Endothelial cell of umbilical vein (primary cell): ENCODE data around the gene FRMD6. TPM values are rescaled to one million over a fixed set of nuclear protein-coding genes. Genes with fewer than 3 reads are reported as not detected.

Source experiments
- BruUV-seq: library from RNA; stranded (reverse); fragments of 400-500 nt; replicated peaks from 2 replicates; lab custom pipeline; 2021; lab: Mats Ljungman, UMichigan
- CTCF ChIA-PET: fragments of 300-600, 350-600 bp; sonication (Branson Sonifier 250); formaldehyde crosslinking; loops from one replicate; lab custom pipeline; 2021; ENCODE audit warnings: antibody characterized with exemption, inconsistent platforms; lab: Charles Lee
- POLR2A ChIA-PET: fragments of 300-600, 350-600 bp; sonication (Branson Sonifier 250); formaldehyde crosslinking; loops from one replicate; lab custom pipeline; 2021; ENCODE audit warnings: antibody characterized with exemption, inconsistent platforms; lab: Charles Lee
- DNase-seq: peaks from one replicate; pipeline ENCODE4 v3.0.0-alpha.2; 2011; ENCODE audit warnings: low read depth, low spot score
- FAIRE-seq: peaks from 2 replicates; lab custom pipeline; 2011; peaks lifted over from hg19 to GRCh38; lab: Jason Lieb, UNC
- H2AFZ ChIP-seq: 2 replicates; pipeline ENCODE4 v1.6.0; 2012; ENCODE audit warnings: low read depth, low read length, control low read depth, inconsistent platforms
- H3K27ac ChIP-seq: 2 replicates; pipeline ENCODE4 v1.5.1; 2011; ENCODE audit warnings: low read depth, mild to moderate bottlenecking, control low read depth, low read length, moderate library complexity; ENCODE audit not compliant: insufficient read depth
- H3K27me3 ChIP-seq, 2 experiments: 2 replicates each; pipeline versions ENCODE4 v1.6.0 to v1.6.1; 2011; ENCODE audit warnings: low read length in 2 of 2, mixed read lengths in 1 of 2; ENCODE audit not compliant: control insufficient read depth in 2 of 2, insufficient read depth in 2 of 2
- H3K36me3 ChIP-seq, 2 experiments: 2 replicates in 1 of 2; 3 replicates in 1 of 2; pipeline ENCODE4 v1.5.1; 2011; ENCODE audit warnings: low read length in 2 of 2, mild to moderate bottlenecking in 1 of 2, moderate library complexity in 1 of 2; ENCODE audit not compliant: control insufficient read depth in 2 of 2, insufficient read depth in 2 of 2; ENCODE audit errors: extremely low read depth in 1 of 2
- H3K4me1 ChIP-seq: 3 replicates; pipeline ENCODE4 v1.5.1; 2011; ENCODE audit warnings: mild to moderate bottlenecking, low read length; ENCODE audit not compliant: control insufficient read depth, insufficient read depth; ENCODE audit errors: extremely low read depth
- H3K4me2 ChIP-seq: 2 replicates; pipeline ENCODE4 v1.6.1; 2011; ENCODE audit warnings: low read length, control low read depth, mixed read lengths; ENCODE audit not compliant: insufficient read depth
- H3K4me3 ChIP-seq, 3 experiments: fragments of 200-600 bp in 1 of 3; sonication (generic), shearing (Covaris generic) in 1 of 3; replicated peaks in 1 of 3; 2 replicates each; pipeline ENCODE4 v1.5.1; 2011 to 2016; ENCODE audit warnings: control low read depth in 3 of 3, low read length in 3 of 3, mild to moderate bottlenecking in 2 of 3, inconsistent platforms in 1 of 3, low read depth in 1 of 3, moderate library complexity in 1 of 3; ENCODE audit not compliant: insufficient read depth in 1 of 3
- H3K79me2 ChIP-seq: 2 replicates; pipeline ENCODE4 v1.6.0; 2012; ENCODE audit warnings: low read length, inconsistent platforms; ENCODE audit not compliant: control insufficient read depth, insufficient read depth
- H3K9ac ChIP-seq: replicated peaks from 2 replicates; pipeline ENCODE3; 2011; ENCODE audit warnings: low read length, control low read depth; ENCODE audit not compliant: insufficient read depth; ENCODE audit errors: extremely low read depth
- H3K9me1 ChIP-seq: replicated peaks from 3 replicates; pipeline ENCODE4 v1.6.0; 2011; ENCODE audit warnings: mild to moderate bottlenecking, low read length; ENCODE audit not compliant: control insufficient read depth, insufficient read depth; ENCODE audit errors: extremely low read depth
- H3K9me3 ChIP-seq: replicated peaks from 2 replicates; pipeline ENCODE4 v1.5.1; 2012; ENCODE audit warnings: low read length, inconsistent platforms; ENCODE audit not compliant: control insufficient read depth, insufficient read depth
- H4K20me1 ChIP-seq: replicated peaks from 2 replicates; pipeline ENCODE3; 2011; ENCODE audit warnings: mild to moderate bottlenecking, low read length; ENCODE audit not compliant: control insufficient read depth, insufficient read depth; ENCODE audit errors: extremely low read depth
- FOS ChIP-seq: IDR thresholded peaks from 2 replicates; pipeline ENCODE4 v1.6.1; 2011; ENCODE audit warnings: mild to moderate bottlenecking, low read length, moderate library complexity, borderline replicate concordance; ENCODE audit not compliant: insufficient read depth
- GATA2 ChIP-seq: IDR thresholded peaks from 2 replicates; pipeline ENCODE4 v1.7.0; 2011; ENCODE audit warnings: low read depth, mild to moderate bottlenecking, moderate library complexity, mixed read lengths, low read length; ENCODE audit not compliant: insufficient read length, insufficient read depth
- JUN ChIP-seq: IDR thresholded peaks from 2 replicates; pipeline ENCODE4 v1.6.1; 2011; ENCODE audit warnings: borderline replicate concordance, low read depth; ENCODE audit not compliant: insufficient read length, insufficient read depth
- POLR2A ChIP-seq: IDR thresholded peaks from 2 replicates; pipeline ENCODE4 v1.6.1; 2012; ENCODE audit warnings: low read depth, mild to moderate bottlenecking, control low read depth, low read length
- dilution Hi-C: fragments of 300-500 bp; cut with MboI; formaldehyde crosslinking; loops from one replicate; pipeline ENCODE4 v1.15.0; 2019; ENCODE audit warnings: low sequenced_read_pairs; ENCODE audit not compliant: extremely low pct_ligation_motif_present
- intact Hi-C: fragments of 100-400 bp; cut with micrococcal nuclease; formaldehyde crosslinking; loops from one replicate; pipeline ENCODE4 v1.10.0; 2022
- polyA plus RNA-seq, 4 experiments: library from polyadenylated mRNA; depleted of rRNA in 3 of 4; stranded (reverse) in 3 of 4; unstranded in 1 of 4; fragments of >200 nt; gene quantifications; 2 replicates each; pipeline versions ENCODE4 v1.2.1 to v1.2.3, GENCODE V29; 2011 to 2012; ENCODE audit warnings: missing spikeins in 1 of 4
- total RNA-seq: library from RNA; stranded (reverse); gene quantifications from 2 replicates; pipeline ENCODE4 v1.2.3, GENCODE V29; 2021
- TF ChIP-seq, protein P1 (sequence below), 2 donors: IDR thresholded peaks; 1 replicate in 1 of 2; 2 replicates in 1 of 2; pipeline ENCODE4 v1.5.1; 2011; ENCODE audit warnings: low read length in 2 of 2, mild to moderate bottlenecking in 2 of 2, moderate library complexity in 2 of 2, control low read depth in 1 of 2, inconsistent platforms in 1 of 2, low read depth in 1 of 2; ENCODE audit not compliant: insufficient read depth in 1 of 2; ENCODE audit errors: extremely low read depth in 1 of 2
- TF ChIP-seq, protein P2 (sequence below): IDR thresholded peaks from 2 replicates; pipeline ENCODE4 v1.6.1; 2011; ENCODE audit not compliant: insufficient read depth, insufficient read length

FRMD6 gene
- total and polyA plus RNA-seq, 2 donors (not counting 3 experiments of a cell fraction or from before 2014, with no cell fraction given), result 69.0 to 97.1 TPM

DNA sequence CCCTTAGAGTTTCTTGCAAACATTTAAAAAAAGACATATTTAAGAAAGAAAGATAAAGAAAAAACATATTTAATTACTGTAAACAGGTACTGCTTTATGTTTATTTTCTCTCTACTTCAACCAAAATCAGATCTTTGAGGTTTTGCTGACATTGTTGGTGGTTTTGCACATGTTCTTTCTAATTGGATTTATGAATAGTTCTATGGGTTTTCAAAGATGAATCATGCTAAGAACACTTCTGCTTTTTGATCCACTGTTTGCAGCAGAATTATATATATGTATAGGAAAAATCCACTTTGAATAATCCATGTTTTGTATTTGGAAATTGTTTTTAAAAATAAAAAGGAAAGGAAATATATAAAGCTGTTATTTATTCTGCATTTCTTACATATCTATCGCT is 78.4 kb downstream of the FRMD6 start:
- DNase-seq, result no peak
- Histone ChIP-seq H3K4me3 (no peak overlapping the region), H3K4me2 (no peak overlapping the region), H3K4me1 (peaks cover 15% of the 10 kb centered on the region), H3K27me3 (no peaks in the 10 kb centered on the region), H3K36me3 (peaks cover 14 to 26% of the 10 kb centered on the region in 2 experiments), H2AFZ (no peak overlapping the region), H4K20me1 (peaks cover 8% of the 10 kb centered on the region), H3K27ac (no peak overlapping the region), H3K79me2 (no peaks in the 10 kb centered on the region), H3K9me1 (no peaks in the 10 kb centered on the region), H3K9me3 (no peaks in the 10 kb centered on the region), H3K9ac (no peak overlapping the region)
- no peak for FAIRE-seq
- intact Hi-C loops, result no loop called here
- ChIA-PET CTCF (interaction anchor here (1.4 to 3.0 kb wide), 3 partner anchors 9 to 447 kb away, joined by 5 to 8 read pairs (median 6); no protein-coding TSS in a partner anchor), POLR2A (no interaction called here)
- TF ChIP-seq JUN, result no peak
- dilution Hi-C loops, result no loop called here
- no TSS peak for BruUV-seq

DNA sequence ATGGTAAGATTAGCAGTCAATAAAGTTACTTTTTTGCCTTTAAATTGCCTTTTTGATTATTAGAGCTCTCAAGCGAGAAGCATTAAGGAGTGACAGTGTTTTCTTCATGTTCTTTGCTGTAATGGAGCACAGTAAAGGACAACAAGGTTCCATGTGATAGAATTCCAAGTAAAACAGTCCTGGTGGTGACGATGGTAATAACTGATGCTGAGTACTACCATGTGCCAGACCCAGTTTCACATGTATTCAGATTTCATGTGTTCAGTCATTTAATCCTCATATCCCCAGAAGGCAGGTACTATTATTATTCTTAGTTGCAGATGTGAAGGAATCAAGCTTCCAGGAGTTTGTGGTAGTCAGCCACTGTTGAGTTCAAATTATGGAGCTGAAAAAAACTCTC is 79.0 kb downstream of the FRMD6 start:
- POLR2A ChIA-PET, result no interaction called here
- BruUV-seq, result no TSS peak
- H3K27ac ChIP-seq, result no peak overlapping the region
- no peaks in the 10 kb centered on the region for H3K9me1 ChIP-seq
- peaks cover 0 to under 1% of the 10 kb centered on the region in 2 experiments for H3K27me3 ChIP-seq
- intact Hi-C loops (no loop called here), dilution Hi-C loops (no loop called here)
- H3K4me3 ChIP-seq, result no peak overlapping the region
- H3K4me1 ChIP-seq, result peaks cover 9% of the 10 kb centered on the region
- CTCF ChIA-PET, result interaction anchor here (1.4 to 3.0 kb wide), 3 partner anchors 9 to 447 kb away, joined by 5 to 8 read pairs (median 6); no protein-coding TSS in a partner anchor
- H3K4me2 ChIP-seq, result no peak overlapping the region
- TF ChIP-seq GATA2 (no peak), FOS (no peak), POLR2A (no peak)
- TF ChIP-seq, protein P1, sequence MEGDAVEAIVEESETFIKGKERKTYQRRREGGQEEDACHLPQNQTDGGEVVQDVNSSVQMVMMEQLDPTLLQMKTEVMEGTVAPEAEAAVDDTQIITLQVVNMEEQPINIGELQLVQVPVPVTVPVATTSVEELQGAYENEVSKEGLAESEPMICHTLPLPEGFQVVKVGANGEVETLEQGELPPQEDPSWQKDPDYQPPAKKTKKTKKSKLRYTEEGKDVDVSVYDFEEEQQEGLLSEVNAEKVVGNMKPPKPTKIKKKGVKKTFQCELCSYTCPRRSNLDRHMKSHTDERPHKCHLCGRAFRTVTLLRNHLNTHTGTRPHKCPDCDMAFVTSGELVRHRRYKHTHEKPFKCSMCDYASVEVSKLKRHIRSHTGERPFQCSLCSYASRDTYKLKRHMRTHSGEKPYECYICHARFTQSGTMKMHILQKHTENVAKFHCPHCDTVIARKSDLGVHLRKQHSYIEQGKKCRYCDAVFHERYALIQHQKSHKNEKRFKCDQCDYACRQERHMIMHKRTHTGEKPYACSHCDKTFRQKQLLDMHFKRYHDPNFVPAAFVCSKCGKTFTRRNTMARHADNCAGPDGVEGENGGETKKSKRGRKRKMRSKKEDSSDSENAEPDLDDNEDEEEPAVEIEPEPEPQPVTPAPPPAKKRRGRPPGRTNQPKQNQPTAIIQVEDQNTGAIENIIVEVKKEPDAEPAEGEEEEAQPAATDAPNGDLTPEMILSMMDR (IDR thresholded peaks at IDR 0.05; ENCODE audit: extremely low read depth in 1 of 2, insufficient read depth in 1 of 2, low read depth in 1 of 2, low read length in 2 of 2), result no peak
- TF ChIP-seq, protein P2, sequence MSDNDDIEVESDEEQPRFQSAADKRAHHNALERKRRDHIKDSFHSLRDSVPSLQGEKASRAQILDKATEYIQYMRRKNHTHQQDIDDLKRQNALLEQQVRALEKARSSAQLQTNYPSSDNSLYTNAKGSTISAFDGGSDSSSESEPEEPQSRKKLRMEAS, result no peak
- H3K9me3 ChIP-seq, result no peaks in the 10 kb centered on the region
- no peak overlapping the region for H3K9ac ChIP-seq
- H4K20me1 ChIP-seq, result peaks cover 8% of the 10 kb centered on the region
- peaks cover 14 to 26% of the 10 kb centered on the region in 2 experiments for H3K36me3 ChIP-seq
- no peak overlapping the region for H2AFZ ChIP-seq
- FAIRE-seq, result no peak
- DNase-seq, result no peak
- H3K79me2 ChIP-seq, result no peaks in the 10 kb centered on the region
